Measurements from ENCODE around the gene KRT75.

GRCh38 chr12:52423035-52423434 lies 11.1 kb downstream of the KRT75 start:
- TF ChIP-seq, protein P1, sequence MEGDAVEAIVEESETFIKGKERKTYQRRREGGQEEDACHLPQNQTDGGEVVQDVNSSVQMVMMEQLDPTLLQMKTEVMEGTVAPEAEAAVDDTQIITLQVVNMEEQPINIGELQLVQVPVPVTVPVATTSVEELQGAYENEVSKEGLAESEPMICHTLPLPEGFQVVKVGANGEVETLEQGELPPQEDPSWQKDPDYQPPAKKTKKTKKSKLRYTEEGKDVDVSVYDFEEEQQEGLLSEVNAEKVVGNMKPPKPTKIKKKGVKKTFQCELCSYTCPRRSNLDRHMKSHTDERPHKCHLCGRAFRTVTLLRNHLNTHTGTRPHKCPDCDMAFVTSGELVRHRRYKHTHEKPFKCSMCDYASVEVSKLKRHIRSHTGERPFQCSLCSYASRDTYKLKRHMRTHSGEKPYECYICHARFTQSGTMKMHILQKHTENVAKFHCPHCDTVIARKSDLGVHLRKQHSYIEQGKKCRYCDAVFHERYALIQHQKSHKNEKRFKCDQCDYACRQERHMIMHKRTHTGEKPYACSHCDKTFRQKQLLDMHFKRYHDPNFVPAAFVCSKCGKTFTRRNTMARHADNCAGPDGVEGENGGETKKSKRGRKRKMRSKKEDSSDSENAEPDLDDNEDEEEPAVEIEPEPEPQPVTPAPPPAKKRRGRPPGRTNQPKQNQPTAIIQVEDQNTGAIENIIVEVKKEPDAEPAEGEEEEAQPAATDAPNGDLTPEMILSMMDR (IDR thresholded peaks at IDR 0.05) = no peak
- TF ChIP-seq POLR2A (IDR thresholded peaks at IDR 0.05) (no peak), EP300 (IDR thresholded peaks at IDR 0.05; ENCODE audit: low read depth) (no peak), POLR2AphosphoS5 (IDR thresholded peaks at IDR 0.05) (no peak)

All from transverse colon (tissue), 4 donors.